ENCODE measurements around the gene AIFM3.

The AIFM3 gene

DNA sequence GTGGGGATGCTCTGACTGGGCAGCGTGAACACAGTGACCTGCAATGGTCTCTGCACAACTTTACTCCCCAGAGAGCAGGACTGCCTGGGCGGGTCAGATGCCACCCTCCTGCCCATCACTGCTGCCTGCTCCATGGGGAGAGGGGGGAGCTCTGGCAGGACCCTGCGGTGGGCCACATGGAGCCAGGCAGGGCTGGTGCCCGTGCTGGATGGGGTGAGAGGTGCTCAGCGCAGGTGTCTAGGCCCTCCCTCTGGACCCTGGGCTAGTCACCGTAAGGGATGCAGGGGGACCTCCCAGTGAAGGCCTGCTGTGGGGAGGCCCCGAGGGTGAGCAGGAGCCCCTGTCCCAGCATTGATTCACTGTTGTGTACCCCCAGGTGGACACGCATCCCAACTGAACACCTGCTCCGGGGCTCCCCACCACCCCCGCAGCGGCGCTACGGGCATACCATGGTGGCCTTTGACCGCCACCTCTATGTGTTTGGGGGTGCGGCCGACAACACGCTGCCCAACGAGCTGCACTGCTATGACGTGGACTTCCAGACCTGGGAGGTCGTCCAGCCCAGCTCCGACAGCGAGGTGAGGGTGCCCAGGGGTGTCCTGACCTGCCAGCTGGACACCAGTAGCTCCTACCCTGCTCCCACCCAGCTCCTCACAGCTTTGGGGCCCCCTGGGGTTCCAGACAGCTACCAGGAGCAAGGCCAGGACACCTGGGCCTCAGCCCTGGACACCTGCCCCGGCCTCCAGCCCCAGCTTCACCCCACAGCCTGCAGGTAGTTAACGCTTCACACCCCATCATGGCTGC is 24.4 kb downstream of the AIFM3 start:
- Histone ChIP-seq H3K27me3 (ENCODE audit: low read depth, low read length) (no peaks in the 10 kb centered on the region), H3K4me3 (ENCODE audit: low read length) (no peak overlapping the region), H3K36me3 (replicated peaks; ENCODE audit: low read depth, low read length) (peaks cover 23% of the 10 kb centered on the region), H3K79me2 (ENCODE audit: low read length) (no peaks in the 10 kb centered on the region), H3K9ac (ENCODE audit: low read length) (no peak overlapping the region), H4K20me1 (ENCODE audit: insufficient read depth, low read length) (no peaks in the 10 kb centered on the region), H2AFZ (ENCODE audit: low read depth, low read length) (no peak overlapping the region), H3K27ac (ENCODE audit: low read length) (no peak overlapping the region), H3K4me1 (ENCODE audit: low read length) (no peaks in the 10 kb centered on the region), H3K4me2 (ENCODE audit: low read length) (no peak overlapping the region), H3K9me3 (ENCODE audit: insufficient read depth, low read length) (no peaks in the 10 kb centered on the region)
- TF ChIP-seq, protein P1, sequence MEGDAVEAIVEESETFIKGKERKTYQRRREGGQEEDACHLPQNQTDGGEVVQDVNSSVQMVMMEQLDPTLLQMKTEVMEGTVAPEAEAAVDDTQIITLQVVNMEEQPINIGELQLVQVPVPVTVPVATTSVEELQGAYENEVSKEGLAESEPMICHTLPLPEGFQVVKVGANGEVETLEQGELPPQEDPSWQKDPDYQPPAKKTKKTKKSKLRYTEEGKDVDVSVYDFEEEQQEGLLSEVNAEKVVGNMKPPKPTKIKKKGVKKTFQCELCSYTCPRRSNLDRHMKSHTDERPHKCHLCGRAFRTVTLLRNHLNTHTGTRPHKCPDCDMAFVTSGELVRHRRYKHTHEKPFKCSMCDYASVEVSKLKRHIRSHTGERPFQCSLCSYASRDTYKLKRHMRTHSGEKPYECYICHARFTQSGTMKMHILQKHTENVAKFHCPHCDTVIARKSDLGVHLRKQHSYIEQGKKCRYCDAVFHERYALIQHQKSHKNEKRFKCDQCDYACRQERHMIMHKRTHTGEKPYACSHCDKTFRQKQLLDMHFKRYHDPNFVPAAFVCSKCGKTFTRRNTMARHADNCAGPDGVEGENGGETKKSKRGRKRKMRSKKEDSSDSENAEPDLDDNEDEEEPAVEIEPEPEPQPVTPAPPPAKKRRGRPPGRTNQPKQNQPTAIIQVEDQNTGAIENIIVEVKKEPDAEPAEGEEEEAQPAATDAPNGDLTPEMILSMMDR (IDR thresholded peaks at IDR 0.05; ENCODE audit: low read depth, low read length) = no peak
- TF ChIP-seq EZH2phosphoT487 (IDR thresholded peaks at IDR 0.05; ENCODE audit: low read depth) = no peak

DNA sequence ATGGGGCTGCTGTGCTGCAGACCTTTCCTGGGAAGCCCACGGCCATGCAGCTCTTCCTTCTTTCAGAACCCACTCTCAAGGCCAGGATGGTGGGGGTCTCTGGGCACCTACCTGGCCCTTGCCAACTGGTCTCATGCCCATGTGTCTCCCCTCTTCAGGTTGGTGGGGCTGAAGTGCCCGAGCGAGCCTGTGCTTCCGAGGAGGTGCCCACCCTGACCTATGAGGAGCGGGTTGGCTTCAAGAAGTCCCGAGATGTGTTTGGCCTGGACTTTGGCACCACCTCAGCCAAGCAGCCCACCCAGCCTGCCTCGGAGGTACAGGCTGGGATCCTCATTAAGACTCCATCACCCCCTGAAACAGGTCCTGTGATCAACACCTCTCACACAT is 25.0 kb downstream of the AIFM3 start:
- Histone ChIP-seq H4K20me1 (ENCODE audit: insufficient read depth, low read length) (no peaks in the 10 kb centered on the region), H3K79me2 (ENCODE audit: low read length) (no peaks in the 10 kb centered on the region), H3K9ac (ENCODE audit: low read length) (no peak overlapping the region), H3K4me2 (ENCODE audit: low read length) (no peak overlapping the region), H3K27ac (ENCODE audit: low read length) (no peak overlapping the region), H3K4me1 (ENCODE audit: low read length) (no peaks in the 10 kb centered on the region), H2AFZ (ENCODE audit: low read depth, low read length) (no peak overlapping the region), H3K27me3 (ENCODE audit: low read depth, low read length) (no peaks in the 10 kb centered on the region), H3K36me3 (replicated peaks; ENCODE audit: low read depth, low read length) (peaks cover 28% of the 10 kb centered on the region), H3K9me3 (ENCODE audit: insufficient read depth, low read length) (no peaks in the 10 kb centered on the region), H3K4me3 (ENCODE audit: low read length) (no peak overlapping the region)
- no peak for TF ChIP-seq EZH2phosphoT487 (IDR thresholded peaks at IDR 0.05; ENCODE audit: low read depth)
- TF ChIP-seq, protein P1 (IDR thresholded peaks at IDR 0.05; ENCODE audit: low read depth, low read length) = no peak

GRCh38 chr22:20992456-20993303 is 25.6 kb downstream of the AIFM3 start:
- H4K20me1 ChIP-seq (ENCODE audit: insufficient read depth, low read length) = no peaks in the 10 kb centered on the region
- peaks cover 31% of the 10 kb centered on the region for H3K36me3 ChIP-seq (replicated peaks; ENCODE audit: low read depth, low read length)
- no peak overlapping the region for H2AFZ ChIP-seq (ENCODE audit: low read depth, low read length)
- no peak overlapping the region for H3K4me2 ChIP-seq (ENCODE audit: low read length)
- no peaks in the 10 kb centered on the region for H3K4me1 ChIP-seq (ENCODE audit: low read length)
- H3K9me3 ChIP-seq (ENCODE audit: insufficient read depth, low read length) = no peaks in the 10 kb centered on the region
- no peaks in the 10 kb centered on the region for H3K27me3 ChIP-seq (ENCODE audit: low read depth, low read length)
- no peak overlapping the region for H3K27ac ChIP-seq (ENCODE audit: low read length)
- H3K79me2 ChIP-seq (ENCODE audit: low read length) = no peaks in the 10 kb centered on the region
- no peak overlapping the region for H3K4me3 ChIP-seq (ENCODE audit: low read length)
- no peak for TF ChIP-seq EZH2phosphoT487 (IDR thresholded peaks at IDR 0.05; ENCODE audit: low read depth)
- TF ChIP-seq, protein P1 (IDR thresholded peaks at IDR 0.05; ENCODE audit: low read depth, low read length) = no peak
- no peak overlapping the region for H3K9ac ChIP-seq (ENCODE audit: low read length)

All from OCI-LY3 (cell line).